HepG2 (cell line): ENCODE results near the gene MAGEA9B. TPM values are rescaled to one million over a fixed set of nuclear protein-coding genes. Genes with fewer than 3 reads are reported as not detected.

Source experiments
- CENPX ChIP-seq: sonication (generic); formaldehyde crosslinking; IDR thresholded peaks from 2 replicates; pipeline ENCODE4 v1.9.0; 2021; ENCODE audit warnings: mild to moderate bottlenecking, missing genetic modification reagents, moderate library complexity
- HOXA7 ChIP-seq: sonication (generic); formaldehyde crosslinking; IDR thresholded peaks from 2 replicates; pipeline ENCODE4 v1.8.1; 2022; ENCODE audit warnings: mild to moderate bottlenecking, missing genetic modification reagents, moderate library complexity
- MYNN ChIP-seq: sonication (generic); formaldehyde crosslinking; IDR thresholded peaks from 2 replicates; pipeline ENCODE4 v1.4.0; 2020; ENCODE audit warnings: mild to moderate bottlenecking, low read depth, missing genetic modification reagents
- MZF1 ChIP-seq: sonication (generic); formaldehyde crosslinking; IDR thresholded peaks from 2 replicates; pipeline ENCODE4 v1.8.1; 2023; ENCODE audit warnings: mild to moderate bottlenecking, missing genetic modification reagents, borderline replicate concordance
- ZNF615 ChIP-seq: sonication (generic); formaldehyde crosslinking; IDR thresholded peaks from 2 replicates; pipeline ENCODE4 v1.5.0; 2020; ENCODE audit warnings: mild to moderate bottlenecking, missing genetic modification reagents, borderline replicate concordance
- polyA plus RNA-seq, 8 experiments: library from polyadenylated mRNA; depleted of rRNA in 3 of 8; stranded (reverse) in 7 of 8; unstranded in 1 of 8; fragments of >200 nt; fragmentation: Illumina TruSeq in 4 of 8; extraction: Trizol in 4 of 8; gene quantifications; 2 replicates each; pipeline versions ENCODE4 v1.2.1 to v1.2.3, GENCODE V29; 2011 to 2016; ENCODE audit warnings: low read depth in 4 of 8, missing spikeins in 1 of 8, mixed read lengths in 1 of 8; ENCODE audit not compliant: insufficient read depth in 1 of 8
- total RNA-seq, 5 experiments: library from RNA; depleted of rRNA; stranded (reverse); fragments of >200 nt; fragmentation: Illumina TruSeq; extraction: Trizol; gene quantifications; 2 replicates each; pipeline ENCODE4 v1.2.3, GENCODE V29; 2016; ENCODE audit warnings: low read depth in 1 of 5
- TF ChIP-seq, protein P1 (sequence below): sonication (generic); formaldehyde crosslinking; IDR thresholded peaks from one replicate; pipeline ENCODE4 v1.5.1; 2020; ENCODE audit warnings: mild to moderate bottlenecking, missing genetic modification reagents; ENCODE audit errors: not compliant biosample characterization
- TF ChIP-seq, protein P2 (sequence below): sonication (generic); formaldehyde crosslinking; IDR thresholded peaks from 2 replicates; pipeline ENCODE4 v1.4.0; 2020; ENCODE audit warnings: missing genetic modification reagents, borderline replicate concordance

The MAGEA9B gene
- total and polyA plus RNA-seq, 2 of the 13 experiments (the other 11 are each of a cell fraction or from before 2014, with no cell fraction given), result 0.07 to 0.11 TPM

DNA sequence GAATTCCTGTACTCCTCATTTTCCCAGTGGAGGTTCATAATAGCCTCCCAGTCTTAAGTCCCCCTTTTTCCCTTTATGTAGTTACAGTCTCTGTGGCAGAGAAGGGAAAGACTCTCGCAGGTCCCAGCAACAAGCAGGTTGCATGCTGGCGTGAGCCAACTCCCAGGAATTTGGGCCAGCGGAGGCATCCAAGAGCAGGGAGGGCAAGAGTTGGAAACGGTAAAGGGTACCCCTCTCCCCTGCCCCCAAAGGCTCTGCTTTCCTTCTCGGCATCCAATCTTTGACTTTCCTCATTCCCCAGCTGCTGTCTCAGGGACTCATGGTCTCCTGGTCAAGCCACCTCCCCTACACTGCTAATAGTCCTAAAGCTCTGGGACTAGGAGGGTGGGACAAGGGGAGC lies 23.3 kb upstream of the MAGEA9B start (continued):
- TF ChIP-seq, protein P1, sequence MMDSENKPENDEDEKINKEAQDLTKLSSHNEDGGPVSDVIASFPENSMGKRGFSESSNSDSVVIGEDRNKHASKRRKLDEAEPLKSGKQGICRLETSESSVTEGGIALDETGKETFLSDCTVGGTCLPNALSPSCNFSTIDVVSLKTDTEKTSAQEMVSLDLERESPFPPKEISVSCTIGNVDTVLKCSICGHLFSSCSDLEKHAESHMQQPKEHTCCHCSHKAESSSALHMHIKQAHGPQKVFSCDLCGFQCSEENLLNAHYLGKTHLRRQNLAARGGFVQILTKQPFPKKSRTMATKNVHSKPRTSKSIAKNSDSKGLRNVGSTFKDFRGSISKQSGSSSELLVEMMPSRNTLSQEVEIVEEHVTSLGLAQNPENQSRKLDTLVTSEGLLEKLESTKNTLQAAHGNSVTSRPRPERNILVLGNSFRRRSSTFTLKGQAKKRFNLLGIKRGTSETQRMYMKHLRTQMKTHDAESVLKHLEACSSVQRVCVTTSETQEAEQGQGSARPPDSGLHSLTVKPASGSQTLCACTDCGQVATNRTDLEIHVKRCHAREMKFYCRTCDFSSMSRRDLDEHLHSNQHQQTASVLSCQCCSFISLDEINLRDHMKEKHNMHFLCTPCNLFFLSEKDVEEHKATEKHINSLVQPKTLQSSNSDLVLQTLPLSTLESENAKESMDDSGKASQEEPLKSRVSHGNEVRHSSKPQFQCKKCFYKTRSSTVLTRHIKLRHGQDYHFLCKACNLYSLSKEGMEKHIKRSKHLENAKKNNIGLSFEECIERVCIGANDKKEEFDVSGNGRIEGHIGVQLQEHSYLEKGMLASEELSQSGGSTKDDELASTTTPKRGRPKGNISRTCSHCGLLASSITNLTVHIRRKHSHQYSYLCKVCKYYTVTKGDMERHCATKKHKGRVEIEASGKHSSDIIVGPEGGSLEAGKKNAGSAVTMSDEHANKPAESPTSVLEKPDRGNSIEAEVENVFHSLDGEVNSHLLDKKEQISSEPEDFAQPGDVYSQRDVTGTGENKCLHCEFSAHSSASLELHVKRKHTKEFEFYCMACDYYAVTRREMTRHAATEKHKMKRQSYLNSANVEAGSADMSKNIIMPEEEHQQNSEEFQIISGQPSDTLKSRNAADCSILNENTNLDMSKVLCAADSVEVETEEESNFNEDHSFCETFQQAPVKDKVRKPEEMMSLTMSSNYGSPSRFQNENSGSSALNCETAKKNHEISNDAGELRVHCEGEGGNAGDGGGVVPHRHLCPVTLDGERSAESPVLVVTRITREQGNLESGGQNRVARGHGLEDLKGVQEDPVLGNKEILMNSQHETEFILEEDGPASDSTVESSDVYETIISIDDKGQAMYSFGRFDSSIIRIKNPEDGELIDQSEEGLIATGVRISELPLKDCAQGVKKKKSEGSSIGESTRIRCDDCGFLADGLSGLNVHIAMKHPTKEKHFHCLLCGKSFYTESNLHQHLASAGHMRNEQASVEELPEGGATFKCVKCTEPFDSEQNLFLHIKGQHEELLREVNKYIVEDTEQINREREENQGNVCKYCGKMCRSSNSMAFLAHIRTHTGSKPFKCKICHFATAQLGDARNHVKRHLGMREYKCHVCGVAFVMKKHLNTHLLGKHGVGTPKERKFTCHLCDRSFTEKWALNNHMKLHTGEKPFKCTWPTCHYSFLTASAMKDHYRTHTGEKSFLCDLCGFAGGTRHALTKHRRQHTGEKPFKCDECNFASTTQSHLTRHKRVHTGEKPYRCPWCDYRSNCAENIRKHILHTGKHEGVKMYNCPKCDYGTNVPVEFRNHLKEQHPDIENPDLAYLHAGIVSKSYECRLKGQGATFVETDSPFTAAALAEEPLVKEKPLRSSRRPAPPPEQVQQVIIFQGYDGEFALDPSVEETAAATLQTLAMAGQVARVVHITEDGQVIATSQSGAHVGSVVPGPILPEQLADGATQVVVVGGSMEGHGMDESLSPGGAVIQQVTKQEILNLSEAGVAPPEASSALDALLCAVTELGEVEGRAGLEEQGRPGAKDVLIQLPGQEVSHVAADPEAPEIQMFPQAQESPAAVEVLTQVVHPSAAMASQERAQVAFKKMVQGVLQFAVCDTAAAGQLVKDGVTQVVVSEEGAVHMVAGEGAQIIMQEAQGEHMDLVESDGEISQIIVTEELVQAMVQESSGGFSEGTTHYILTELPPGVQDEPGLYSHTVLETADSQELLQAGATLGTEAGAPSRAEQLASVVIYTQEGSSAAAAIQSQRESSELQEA (CRISPR knock-in tag), result no peak
- TF ChIP-seq, protein P2, sequence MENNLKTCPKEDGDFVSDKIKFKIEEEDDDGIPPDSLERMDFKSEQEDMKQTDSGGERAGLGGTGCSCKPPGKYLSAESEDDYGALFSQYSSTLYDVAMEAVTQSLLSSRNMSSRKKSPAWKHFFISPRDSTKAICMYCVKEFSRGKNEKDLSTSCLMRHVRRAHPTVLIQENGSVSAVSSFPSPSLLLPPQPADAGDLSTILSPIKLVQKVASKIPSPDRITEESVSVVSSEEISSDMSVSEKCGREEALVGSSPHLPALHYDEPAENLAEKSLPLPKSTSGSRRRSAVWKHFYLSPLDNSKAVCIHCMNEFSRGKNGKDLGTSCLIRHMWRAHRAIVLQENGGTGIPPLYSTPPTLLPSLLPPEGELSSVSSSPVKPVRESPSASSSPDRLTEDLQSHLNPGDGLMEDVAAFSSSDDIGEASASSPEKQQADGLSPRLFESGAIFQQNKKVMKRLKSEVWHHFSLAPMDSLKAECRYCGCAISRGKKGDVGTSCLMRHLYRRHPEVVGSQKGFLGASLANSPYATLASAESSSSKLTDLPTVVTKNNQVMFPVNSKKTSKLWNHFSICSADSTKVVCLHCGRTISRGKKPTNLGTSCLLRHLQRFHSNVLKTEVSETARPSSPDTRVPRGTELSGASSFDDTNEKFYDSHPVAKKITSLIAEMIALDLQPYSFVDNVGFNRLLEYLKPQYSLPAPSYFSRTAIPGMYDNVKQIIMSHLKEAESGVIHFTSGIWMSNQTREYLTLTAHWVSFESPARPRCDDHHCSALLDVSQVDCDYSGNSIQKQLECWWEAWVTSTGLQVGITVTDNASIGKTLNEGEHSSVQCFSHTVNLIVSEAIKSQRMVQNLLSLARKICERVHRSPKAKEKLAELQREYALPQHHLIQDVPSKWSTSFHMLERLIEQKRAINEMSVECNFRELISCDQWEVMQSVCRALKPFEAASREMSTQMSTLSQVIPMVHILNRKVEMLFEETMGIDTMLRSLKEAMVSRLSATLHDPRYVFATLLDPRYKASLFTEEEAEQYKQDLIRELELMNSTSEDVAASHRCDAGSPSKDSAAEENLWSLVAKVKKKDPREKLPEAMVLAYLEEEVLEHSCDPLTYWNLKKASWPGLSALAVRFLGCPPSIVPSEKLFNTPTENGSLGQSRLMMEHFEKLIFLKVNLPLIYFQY (CRISPR knock-in tag), result no peak
- TF ChIP-seq MYNN (no peak), CENPX (CRISPR knock-in tag) (no peak), ZNF615 (no peak), HOXA7 (CRISPR knock-in tag) (no peak), MZF1 (CRISPR knock-in tag) (no peak)
- TF ChIP-seq, all 625 proteins: peak for 0
